GM18867 (cell line): ENCODE measurements around the gene EIF2B2.

Experiments used
- ATAC-seq: cut with Tn5 transposase; IDR thresholded peaks from one replicate; pipeline ENCODE4 v1.9.1; 2021; ENCODE audit warnings: mild to moderate bottlenecking, moderate library complexity; ENCODE audit not compliant: unreplicated experiment

The EIF2B2 gene

DNA sequence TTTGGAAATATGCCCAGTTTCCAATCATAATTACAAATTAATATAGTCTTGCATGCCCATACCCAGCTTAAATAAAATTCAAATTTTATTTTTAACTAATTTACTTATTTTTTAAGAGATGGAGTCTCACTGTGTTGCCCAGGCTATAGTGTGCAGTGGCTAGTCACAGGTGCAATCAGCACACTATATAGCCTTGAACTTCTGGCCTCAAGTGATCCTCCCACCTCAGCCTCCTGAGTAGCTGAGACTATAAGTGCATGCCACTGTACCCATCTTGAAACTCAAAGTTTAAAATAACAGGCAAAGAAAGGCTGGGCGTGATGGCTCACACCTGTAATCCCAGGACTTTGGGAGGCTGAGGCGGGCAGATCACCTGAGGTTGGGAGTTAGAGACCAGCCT is 38.2 kb downstream of the EIF2B2 start:
- no peak for ATAC-seq

- ATAC-seq: no peak
Measured at GRCh38 chr14:75041613-75042012, 38.9 kb downstream of the EIF2B2 start.

DNA sequence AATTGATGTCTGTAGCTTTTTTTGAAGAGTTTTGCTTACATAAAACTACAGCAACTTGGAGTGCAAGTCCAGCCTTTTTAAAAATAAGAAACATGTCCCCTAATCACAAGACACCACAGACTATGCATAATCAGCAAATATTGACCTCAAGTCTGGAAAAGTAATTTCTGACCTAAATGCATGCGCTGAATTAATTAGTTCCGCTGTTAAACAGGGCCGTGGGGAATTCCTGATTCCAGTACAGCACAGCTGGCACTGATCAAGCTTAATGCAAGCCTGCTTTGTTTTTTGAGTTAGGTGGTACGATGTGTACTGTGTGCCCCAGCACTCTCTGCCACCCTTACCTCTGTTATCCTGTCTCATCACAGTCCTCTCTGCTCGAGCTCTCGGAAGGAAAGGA is 39.3 kb downstream of the EIF2B2 start:
- no peak for ATAC-seq

DNA sequence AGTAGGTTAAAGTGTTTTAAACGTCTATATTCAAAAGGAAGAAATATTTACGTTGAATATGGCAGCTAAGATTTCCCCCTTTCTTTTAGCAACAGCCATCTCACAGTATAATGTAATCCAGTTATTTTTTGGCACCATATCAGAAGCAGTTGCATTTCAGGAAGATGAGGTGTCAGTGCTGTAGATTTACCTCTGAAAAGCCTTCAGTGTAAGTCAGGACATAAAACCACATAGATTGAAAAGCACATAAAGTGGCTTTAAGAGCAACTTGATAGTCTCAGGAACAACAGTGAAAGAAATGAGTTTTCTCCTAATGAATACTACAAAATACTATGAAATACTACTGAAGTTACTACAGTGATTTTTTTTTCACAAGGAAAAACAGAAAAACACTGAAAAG is 41.6 kb downstream of the EIF2B2 start:
- ATAC-seq: no peak

DNA sequence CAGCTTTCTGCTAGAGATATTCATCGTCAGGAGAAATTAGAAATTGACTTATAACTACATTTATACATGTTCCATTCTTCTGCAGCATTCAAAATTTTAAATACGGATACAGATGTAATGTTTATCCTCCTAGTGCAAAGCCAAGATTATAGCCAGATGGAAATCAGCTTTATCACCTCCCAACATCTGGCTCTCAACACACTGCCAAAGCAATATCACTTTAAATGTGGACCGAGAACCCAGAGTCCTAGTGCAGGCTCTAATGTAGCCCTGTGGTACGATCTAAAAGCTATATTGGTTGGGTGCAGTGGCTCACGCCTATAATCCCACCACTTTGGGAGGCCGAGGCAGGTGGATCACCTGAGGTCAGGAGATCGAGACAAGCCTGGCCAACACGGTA is 42.0 kb downstream of the EIF2B2 start:
- ATAC-seq: no peak

DNA sequence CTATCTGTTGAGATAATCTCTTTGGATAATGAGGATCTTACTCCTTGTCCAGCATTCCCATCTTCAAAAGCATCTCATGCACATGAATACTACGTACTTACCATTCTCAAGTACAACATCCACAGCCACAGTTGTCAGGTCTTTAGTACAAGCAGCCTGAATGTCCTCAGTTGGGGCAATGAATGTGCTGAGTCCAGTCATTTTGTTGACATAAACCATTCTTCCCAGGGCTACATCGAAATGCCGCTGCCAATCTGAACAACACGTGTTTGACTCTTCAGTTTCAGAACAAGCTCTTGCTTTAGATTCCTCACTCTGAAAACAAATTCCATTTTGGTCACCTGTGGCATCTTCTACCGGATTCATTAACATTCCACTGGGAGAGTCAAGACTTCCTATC is 43.6 kb downstream of the EIF2B2 start:
- ATAC-seq: no peak

DNA sequence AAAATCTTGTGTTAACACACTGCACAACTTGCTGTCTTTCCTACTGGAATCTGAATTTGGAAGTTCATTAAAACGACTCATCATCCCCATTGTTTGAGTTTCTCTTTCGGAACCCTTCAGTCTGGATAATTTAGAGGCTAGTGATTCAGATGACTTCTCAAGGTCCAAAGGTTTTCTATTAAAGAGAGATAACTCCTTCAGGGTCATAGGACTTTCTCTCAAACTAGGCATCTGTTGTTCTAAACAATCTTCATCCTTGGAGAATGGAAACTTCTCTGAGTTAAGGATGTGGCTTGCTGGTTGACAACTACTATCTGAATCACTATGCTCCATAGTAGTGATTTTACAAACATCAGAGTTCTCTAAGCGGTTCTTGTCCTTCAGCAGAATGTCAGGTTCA is 44.2 kb downstream of the EIF2B2 start:
- no peak for ATAC-seq

- ATAC-seq: no peak
Measured at GRCh38 chr14:75047506-75047905, 44.8 kb downstream of the EIF2B2 start.

DNA sequence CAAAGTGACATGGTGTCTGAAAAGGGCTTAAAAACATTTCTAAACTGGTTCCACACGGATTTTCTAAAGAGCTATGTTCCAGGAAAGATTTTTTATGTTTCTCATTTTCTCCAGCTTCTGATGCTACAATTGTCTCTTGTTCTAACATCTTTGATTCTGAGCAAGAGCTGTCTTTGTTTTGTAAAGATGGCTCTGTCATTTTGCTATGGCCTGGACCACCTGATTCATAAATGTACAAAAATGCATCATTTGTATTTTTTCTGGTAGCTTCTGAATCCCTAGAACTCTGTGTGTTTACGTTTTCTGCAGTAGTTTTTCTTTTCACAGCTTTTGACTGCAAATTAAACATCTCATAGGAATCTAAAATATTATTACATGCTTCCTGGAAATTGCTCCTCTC is 45.4 kb downstream of the EIF2B2 start:
- ATAC-seq: no peak

DNA sequence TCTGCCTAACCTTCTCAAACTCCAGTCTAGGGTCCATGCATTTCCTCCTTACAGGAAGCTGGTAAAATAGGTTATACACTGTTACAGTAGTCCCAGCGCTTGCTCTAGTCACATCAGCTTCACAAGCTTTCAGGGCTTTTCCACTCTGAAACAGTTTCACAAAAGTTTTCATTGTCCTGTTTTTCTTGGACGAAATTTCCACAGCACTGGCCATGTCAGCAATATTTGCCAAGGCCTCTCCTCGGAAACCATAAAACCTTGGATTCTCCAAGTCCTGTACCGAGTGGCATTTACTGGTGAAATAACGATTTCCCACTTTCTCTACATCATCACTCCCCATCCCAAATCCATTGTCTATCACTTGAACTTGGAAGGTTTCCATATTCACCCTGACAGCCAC is 46.4 kb downstream of the EIF2B2 start:
- ATAC-seq: no peak

DNA sequence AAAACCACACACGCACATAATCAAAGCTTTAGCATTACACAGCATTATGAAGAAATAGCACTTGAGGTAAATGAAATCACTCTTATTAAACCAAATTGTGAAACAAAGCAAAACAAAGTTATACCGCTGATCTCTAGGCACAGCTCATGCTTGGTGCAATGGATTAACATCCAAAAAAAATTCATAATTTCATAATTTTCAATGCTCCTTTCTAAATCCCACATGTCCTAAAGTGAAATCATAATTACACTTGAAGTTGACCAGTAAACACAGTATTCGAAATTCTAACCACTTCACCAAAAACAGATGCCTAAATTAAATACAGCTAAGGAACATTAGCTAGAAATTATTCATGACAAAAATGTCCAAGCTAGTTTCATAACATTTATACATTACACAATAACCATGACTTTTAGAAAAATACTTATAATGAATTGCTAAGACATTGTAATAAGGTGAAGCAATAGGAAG is 47.0 kb downstream of the EIF2B2 start:
- ATAC-seq: no peak

- ATAC-seq: peak; percentile 77
Measured at GRCh38 chr14:75050852-75051555, 48.3 kb downstream of the EIF2B2 start, which contains the start of gene MLH3. TSS of gene MLH3 (minus strand) at chr14:75051467. CDS start at chr14:75049655, 1,812 bp downstream.

- ATAC-seq: no peak
Measured at GRCh38 chr14:75051556-75051899, 48.8 kb downstream of the EIF2B2 start.

- no peak for ATAC-seq
Measured at GRCh38 chr14:75053396-75054291, 50.9 kb downstream of the EIF2B2 start.

DNA sequence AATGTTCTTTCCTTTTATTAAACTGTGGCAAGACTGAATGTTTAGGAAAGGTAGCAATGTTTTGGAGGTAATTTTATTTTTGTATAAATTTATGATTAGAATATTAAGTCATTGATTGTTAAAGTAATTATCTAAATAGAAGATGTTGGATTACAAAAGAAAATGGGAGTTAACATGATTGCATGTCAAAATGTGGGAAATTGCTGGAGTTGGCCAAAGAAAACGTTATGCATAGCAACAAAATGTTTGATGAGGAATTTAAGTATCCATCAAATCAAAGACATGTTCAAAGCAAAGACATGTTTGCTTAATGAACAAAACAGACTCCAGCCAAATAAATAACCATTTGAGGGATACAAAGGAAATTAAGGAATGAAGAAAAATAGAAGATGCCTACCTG is 51.7 kb downstream of the EIF2B2 start:
- no peak for ATAC-seq

GRCh38 chr14:75059642-75060041 is 56.9 kb downstream of the EIF2B2 start:
- ATAC-seq: no peak

GRCh38 chr14:75060420-75060819 is 57.7 kb downstream of the EIF2B2 start:
- no peak for ATAC-seq
